ENCODE measurements around the gene URAD. TPM values are rescaled to one million over a fixed set of nuclear protein-coding genes. Genes with fewer than 3 reads are reported as not detected.
A peak's percentile ranks its signal among the peaks of the same experiment; 100 is the strongest.

Gene URAD
- total RNA-seq, 4 donors from 2014 or later: 124 to 265 (median 168) TPM

GRCh38 chr13:27952876-27953675 is 35.4 kb downstream of the URAD start:
- DNase-seq: peak; percentile 84
- Histone ChIP-seq H3K27ac (peak overlapping the region; percentile 87 to 97 (median 92)), H3K9me3 (no peaks in the 10 kb centered on the region), H3K27me3 (peaks cover 74% of the 10 kb centered on the region), H3K4me1 (peaks cover 0 to 44% (median 12%) of the 10 kb centered on the region in 4 donors), H3K36me3 (no peaks in the 10 kb centered on the region), H3K4me3 (peak overlapping the region in 3 of 4 donors; percentile 38 to 58 (median 54))
- WGBS, 2 donors (ENCODE audit: low coverage in 1 of 2): 15 to 16% methylated on average over 14 to 30 of the region's 30 CpGs
- in situ Hi-C loops (cut with MboI; ENCODE audit: low pct_ligation_motif_present in 1 of 4, low pct_unique_long_range_greater_than_20kb in 1 of 4, low sequenced_read_pairs in 3 of 4) (no loop called here), intact Hi-C loops (cut with DNase I; ENCODE audit: low total_unique reads) (no loop called here)
- TF ChIP-seq POLR2A (IDR thresholded peaks at IDR 0.05): peak; percentile 12
- no peak for TF ChIP-seq EP300 (IDR thresholded peaks at IDR 0.05; ENCODE audit: low read depth)

DNA sequence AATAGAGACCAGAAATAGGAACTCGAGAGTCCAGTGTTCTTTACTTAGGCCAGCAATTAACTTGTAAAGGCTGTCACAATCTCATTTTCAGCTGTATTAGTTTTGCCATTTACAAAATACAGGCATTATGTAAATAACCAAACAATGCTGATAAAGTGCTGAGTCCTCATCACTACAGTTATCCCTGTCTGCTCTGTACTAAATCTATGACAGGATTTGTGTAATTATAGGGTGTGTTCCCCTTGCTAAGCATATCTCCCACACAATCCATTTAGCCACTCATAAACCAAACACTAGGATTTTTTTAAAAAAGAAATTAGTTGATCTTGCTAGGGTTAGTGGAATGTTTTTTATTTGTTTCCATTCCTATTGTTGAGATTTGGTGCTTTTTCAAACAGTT is 45.5 kb downstream of the URAD start:
- 46 to 78% methylated on average over 1 of the region's 1 CpG for WGBS, 2 donors (ENCODE audit: low coverage in 1 of 2)
- DNase-seq: no peak
- intact Hi-C loops (cut with DNase I; ENCODE audit: low total_unique reads): no loop called here

GRCh38 chr13:27933580-27934328 is 54.7 kb downstream of the URAD start:
- Histone ChIP-seq H3K4me1 (no peaks in the 10 kb centered on the region), H3K27me3 (peaks cover 54% of the 10 kb centered on the region), H3K4me3 (no peak overlapping the region), H3K9me3 (no peaks in the 10 kb centered on the region), H3K36me3 (no peaks in the 10 kb centered on the region), H3K27ac (no peak overlapping the region)
- in situ Hi-C loops (cut with MboI; ENCODE audit: low pct_ligation_motif_present in 1 of 4, low pct_unique_long_range_greater_than_20kb in 1 of 4, low sequenced_read_pairs in 3 of 4) (no loop called here), intact Hi-C loops (cut with DNase I; ENCODE audit: low total_unique reads) (no loop called here)
- 80 to 100% methylated on average over 1 to 2 of the region's 2 CpGs for WGBS, 2 donors (ENCODE audit: low coverage in 1 of 2)
- TF ChIP-seq POLR2AphosphoS5 (IDR thresholded peaks at IDR 0.05): no peak
- no peak for DNase-seq

More for the DNA sequence above, 45.5 kb downstream of the URAD start:
- Histone ChIP-seq H3K36me3 (no peaks in the 10 kb centered on the region), H3K27ac (no peak overlapping the region), H3K4me3 (no peak overlapping the region), H3K27me3 (peaks cover 3% of the 10 kb centered on the region), H3K9me3 (peaks cover 3 to 4% of the 10 kb centered on the region in 2 donors), H3K4me1 (no peaks in the 10 kb centered on the region)
- TF ChIP-seq POLR2A (IDR thresholded peaks at IDR 0.05): no peak
- in situ Hi-C loops (cut with MboI; ENCODE audit: low pct_ligation_motif_present in 1 of 4, low pct_unique_long_range_greater_than_20kb in 1 of 4, low sequenced_read_pairs in 3 of 4): no loop called here

DNA sequence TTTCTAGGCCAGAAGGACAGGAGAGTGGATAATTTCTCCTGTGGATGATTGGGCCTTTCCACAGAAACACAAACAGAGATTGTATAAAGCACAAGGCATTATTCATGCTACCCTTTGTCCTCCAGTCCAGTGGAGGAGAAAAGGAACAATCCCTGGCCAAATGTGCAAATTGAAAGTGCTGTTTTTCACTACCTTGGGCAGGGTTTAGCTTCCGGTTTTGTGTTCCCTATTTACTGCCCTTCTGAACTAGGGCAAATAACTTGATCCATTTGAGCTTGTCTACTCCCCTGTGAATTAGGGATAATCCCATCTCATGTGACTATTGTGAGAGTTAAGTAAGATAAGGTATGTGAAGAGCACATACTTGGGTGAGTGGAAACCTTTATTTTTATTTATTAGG is 55.4 kb downstream of the URAD start:
- no peak overlapping the region for H3K4me3 ChIP-seq
- no peak for TF ChIP-seq POLR2A (IDR thresholded peaks at IDR 0.05)
- WGBS, 2 donors (ENCODE audit: low coverage in 1 of 2): 54 to 75% methylated on average over 1 of the region's 1 CpG
- H3K36me3 ChIP-seq: no peaks in the 10 kb centered on the region
- in situ Hi-C loops (cut with MboI; ENCODE audit: low pct_ligation_motif_present in 1 of 4, low pct_unique_long_range_greater_than_20kb in 1 of 4, low sequenced_read_pairs in 3 of 4) (no loop called here), intact Hi-C loops (cut with DNase I; ENCODE audit: low total_unique reads) (no loop called here)
- no peaks in the 10 kb centered on the region for H3K4me1 ChIP-seq
- DNase-seq: no peak
- H3K9me3 ChIP-seq: no peaks in the 10 kb centered on the region
- no peak overlapping the region for H3K27ac ChIP-seq
- peaks cover 60% of the 10 kb centered on the region for H3K27me3 ChIP-seq

DNA sequence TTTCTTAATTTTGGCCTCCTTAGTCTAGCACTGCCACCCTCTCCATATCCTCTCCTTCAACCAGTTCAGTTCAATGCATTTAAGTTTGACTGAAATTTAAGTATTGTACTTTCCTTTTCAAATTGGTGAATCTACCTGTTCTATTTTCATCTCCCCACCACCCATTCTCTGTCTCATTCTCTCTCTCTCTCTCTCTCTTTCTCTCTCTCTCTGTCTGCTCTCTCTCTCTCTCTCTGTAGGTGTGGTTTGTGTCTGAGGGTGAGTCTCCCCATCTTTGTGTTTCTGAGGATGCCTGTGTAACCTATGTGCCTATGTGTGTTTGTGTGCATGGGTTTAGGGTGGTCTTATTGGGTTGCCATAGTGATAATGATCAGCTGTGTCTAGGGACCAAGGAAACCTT is 58.6 kb downstream of the URAD start:
- Histone ChIP-seq H3K27ac (no peak overlapping the region), H3K27me3 (peaks cover 87% of the 10 kb centered on the region), H3K4me1 (peaks cover 0 to 10% (median 2%) of the 10 kb centered on the region in 4 donors), H3K36me3 (no peaks in the 10 kb centered on the region), H3K9me3 (no peaks in the 10 kb centered on the region), H3K4me3 (no peak overlapping the region)
- intact Hi-C loops (cut with DNase I; ENCODE audit: low total_unique reads): no loop called here
- in situ Hi-C loops (cut with MboI; ENCODE audit: low pct_ligation_motif_present in 1 of 4, low pct_unique_long_range_greater_than_20kb in 1 of 4, low sequenced_read_pairs in 3 of 4): no loop called here
- DNase-seq: no peak
- TF ChIP-seq POLR2AphosphoS5 (IDR thresholded peaks at IDR 0.05) (no peak), POLR2A (IDR thresholded peaks at IDR 0.05) (no peak), EP300 (IDR thresholded peaks at IDR 0.05; ENCODE audit: low read depth) (no peak)
- TF ChIP-seq, protein P1, sequence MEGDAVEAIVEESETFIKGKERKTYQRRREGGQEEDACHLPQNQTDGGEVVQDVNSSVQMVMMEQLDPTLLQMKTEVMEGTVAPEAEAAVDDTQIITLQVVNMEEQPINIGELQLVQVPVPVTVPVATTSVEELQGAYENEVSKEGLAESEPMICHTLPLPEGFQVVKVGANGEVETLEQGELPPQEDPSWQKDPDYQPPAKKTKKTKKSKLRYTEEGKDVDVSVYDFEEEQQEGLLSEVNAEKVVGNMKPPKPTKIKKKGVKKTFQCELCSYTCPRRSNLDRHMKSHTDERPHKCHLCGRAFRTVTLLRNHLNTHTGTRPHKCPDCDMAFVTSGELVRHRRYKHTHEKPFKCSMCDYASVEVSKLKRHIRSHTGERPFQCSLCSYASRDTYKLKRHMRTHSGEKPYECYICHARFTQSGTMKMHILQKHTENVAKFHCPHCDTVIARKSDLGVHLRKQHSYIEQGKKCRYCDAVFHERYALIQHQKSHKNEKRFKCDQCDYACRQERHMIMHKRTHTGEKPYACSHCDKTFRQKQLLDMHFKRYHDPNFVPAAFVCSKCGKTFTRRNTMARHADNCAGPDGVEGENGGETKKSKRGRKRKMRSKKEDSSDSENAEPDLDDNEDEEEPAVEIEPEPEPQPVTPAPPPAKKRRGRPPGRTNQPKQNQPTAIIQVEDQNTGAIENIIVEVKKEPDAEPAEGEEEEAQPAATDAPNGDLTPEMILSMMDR (IDR thresholded peaks at IDR 0.05): no peak

Measured in transverse colon (tissue), 4 donors.